Measurements from ENCODE around the gene NEUROD4. TPM values are rescaled to one million over a fixed set of nuclear protein-coding genes. Genes with fewer than 3 reads are reported as not detected.
"Not testable (repeated sequence)": the region's sequence is repeated elsewhere in the genome, so short reads cannot be mapped to it uniquely, and the experiment has no call there.

NEUROD4 gene
- total RNA-seq, 4 donors from 2014 or later = not detected

DNA sequence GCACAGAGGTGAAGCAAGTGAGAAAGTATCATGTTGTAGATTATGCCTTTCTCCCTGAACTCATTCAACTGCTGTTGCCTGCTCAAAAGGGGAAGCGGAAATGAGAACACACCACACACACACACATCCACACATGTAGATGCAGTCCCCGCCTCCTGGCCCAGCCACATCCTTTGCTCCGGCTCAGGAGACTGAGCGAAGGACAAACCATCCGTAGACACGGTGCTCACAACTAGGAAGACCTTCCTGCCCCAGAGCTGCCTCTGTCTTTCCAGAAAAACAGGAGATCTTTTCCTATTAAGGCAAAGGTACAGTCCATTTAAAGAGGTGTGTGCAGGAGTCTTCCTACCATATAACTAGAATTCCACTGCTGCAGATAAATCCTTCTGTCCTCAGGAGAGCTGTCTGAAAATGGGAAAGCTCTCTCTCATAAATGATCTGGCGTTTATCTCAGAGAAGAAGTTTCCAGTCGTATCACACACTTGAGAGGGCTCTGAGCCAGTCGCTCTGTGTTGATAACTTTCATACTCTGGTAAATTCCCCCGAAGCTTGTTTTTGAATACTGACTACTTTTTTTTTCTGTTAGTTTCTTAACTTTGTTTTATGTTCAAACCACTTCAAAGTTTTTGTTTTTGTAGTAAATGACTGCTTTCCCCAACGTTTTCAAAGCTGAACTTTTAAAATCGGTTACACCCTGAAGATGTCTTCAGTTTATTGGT lies 35.0 kb upstream of the NEUROD4 start, which contains the start of gene TESPA1:
Gene TESPA1, minus strand, starts transcription at position 105 of the 719 bp plus-strand sequence. CDS start 10,200 bp downstream, outside the sequence.
- Histone ChIP-seq H3K36me3 (no peaks in the 10 kb centered on the region), H3K4me1 (peaks cover 0 to 6% (median 4%) of the 10 kb centered on the region in 3 donors), H3K9me3 (no peaks in the 10 kb centered on the region), H3K4me3 (peak within 1 kb of the TSS in 2 of 4 donors; percentile 20 to 31), H3K27ac (peak within 1 kb of the TSS in 2 of 4 donors; percentile 43 to 52), H3K27me3 (no peaks in the 10 kb centered on the region)
- WGBS, 2 donors = 40 to 47% methylated on average over 11 to 12 of the region's 12 CpGs
- DNase-seq = peak; percentile 21
- intact Hi-C loops (cut with DNase I) = no loop called here
- TF ChIP-seq, protein P1, sequence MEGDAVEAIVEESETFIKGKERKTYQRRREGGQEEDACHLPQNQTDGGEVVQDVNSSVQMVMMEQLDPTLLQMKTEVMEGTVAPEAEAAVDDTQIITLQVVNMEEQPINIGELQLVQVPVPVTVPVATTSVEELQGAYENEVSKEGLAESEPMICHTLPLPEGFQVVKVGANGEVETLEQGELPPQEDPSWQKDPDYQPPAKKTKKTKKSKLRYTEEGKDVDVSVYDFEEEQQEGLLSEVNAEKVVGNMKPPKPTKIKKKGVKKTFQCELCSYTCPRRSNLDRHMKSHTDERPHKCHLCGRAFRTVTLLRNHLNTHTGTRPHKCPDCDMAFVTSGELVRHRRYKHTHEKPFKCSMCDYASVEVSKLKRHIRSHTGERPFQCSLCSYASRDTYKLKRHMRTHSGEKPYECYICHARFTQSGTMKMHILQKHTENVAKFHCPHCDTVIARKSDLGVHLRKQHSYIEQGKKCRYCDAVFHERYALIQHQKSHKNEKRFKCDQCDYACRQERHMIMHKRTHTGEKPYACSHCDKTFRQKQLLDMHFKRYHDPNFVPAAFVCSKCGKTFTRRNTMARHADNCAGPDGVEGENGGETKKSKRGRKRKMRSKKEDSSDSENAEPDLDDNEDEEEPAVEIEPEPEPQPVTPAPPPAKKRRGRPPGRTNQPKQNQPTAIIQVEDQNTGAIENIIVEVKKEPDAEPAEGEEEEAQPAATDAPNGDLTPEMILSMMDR (IDR thresholded peaks at IDR 0.05) = no peak
- TF ChIP-seq POLR2A (IDR thresholded peaks at IDR 0.05) = peak in 1 of 4 donors; percentile 51

DNA sequence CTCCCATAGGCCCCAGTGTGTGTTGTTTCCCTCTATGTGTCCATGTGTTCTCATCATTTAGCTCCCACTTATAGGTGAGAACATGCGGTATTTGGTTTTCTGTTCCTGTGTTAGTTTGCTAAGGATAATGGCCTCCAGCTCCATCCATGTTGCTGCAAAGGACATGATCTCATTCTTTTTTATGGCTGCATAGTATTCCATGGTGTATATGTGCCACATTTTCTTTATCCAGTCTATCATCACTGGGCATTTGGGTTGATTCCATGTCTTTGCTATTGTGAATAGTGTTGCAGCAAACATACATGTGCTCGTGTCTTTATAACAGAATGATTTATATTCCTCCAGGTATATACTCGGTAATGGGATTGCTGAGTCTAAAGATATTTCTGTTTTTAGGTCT lies 33.0 kb upstream of the NEUROD4 start:
- WGBS, 2 donors = 85 to 89% methylated on average over 3 of the region's 3 CpGs
- intact Hi-C loops (cut with DNase I); H3K4me1 ChIP-seq; H3K27ac ChIP-seq; H3K36me3 ChIP-seq; H3K9me3 ChIP-seq; DNase-seq; H3K27me3 ChIP-seq; H3K4me3 ChIP-seq: not testable (repeated sequence)

- no peak for DNase-seq
- no peaks in the 10 kb centered on the region for H3K36me3 ChIP-seq
- no peak for TF ChIP-seq POLR2A (IDR thresholded peaks at IDR 0.05)
- TF ChIP-seq, protein P1 (IDR thresholded peaks at IDR 0.05) = no peak
- intact Hi-C loops (cut with DNase I) = no loop called here
- no peak overlapping the region for H3K27ac ChIP-seq
- H3K9me3 ChIP-seq = no peaks in the 10 kb centered on the region
- H3K4me3 ChIP-seq = no peak overlapping the region
- peaks cover 0 to 6% (median 4%) of the 10 kb centered on the region in 3 donors for H3K4me1 ChIP-seq
- H3K27me3 ChIP-seq = no peaks in the 10 kb centered on the region
- 79 to 80% methylated on average over 4 of the region's 4 CpGs for WGBS, 2 donors
Measured at GRCh38 chr12:54987611-54988231, 32.1 kb upstream of the NEUROD4 start.

DNA sequence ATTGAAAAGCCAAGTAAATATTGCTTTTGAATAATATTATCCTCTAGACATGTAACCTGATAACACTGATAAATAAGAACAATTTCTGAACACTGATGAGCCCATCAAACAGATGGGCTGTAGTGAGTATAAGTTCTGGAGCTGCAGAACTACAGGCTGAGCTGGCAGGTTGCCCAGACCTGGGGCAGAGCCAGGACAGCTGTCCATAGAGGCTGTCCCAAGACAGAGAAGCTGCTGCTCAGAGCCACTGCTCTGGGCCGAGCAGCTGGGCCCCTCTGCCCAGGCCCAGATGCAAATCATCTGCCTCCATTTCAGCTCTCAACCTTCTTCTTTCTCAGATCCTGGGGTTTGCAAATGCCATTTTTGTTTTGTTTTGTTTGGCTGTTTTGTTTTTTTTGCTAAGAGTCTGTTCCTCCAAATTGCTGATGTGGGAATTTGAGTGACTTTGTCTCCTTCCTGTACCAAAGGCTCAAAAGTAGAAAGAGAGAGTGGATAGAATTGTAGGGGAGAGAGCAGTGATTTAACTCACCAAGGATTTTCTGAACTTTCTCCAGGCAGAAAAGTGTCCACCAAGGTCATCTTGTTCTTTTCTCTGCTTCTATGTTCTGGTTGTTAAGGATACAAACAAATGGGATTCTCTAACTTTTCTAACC lies 31.2 kb upstream of the NEUROD4 start:
- Histone ChIP-seq H3K4me3 (no peak overlapping the region), H3K27me3 (no peaks in the 10 kb centered on the region), H3K9me3 (no peaks in the 10 kb centered on the region), H3K27ac (no peak overlapping the region), H3K36me3 (no peaks in the 10 kb centered on the region), H3K4me1 (peaks cover 0 to 6% (median 4%) of the 10 kb centered on the region in 3 donors)
- intact Hi-C loops (cut with DNase I) = no loop called here
- TF ChIP-seq POLR2A (IDR thresholded peaks at IDR 0.05) = no peak
- TF ChIP-seq, protein P1 (IDR thresholded peaks at IDR 0.05) = no peak
- 38 to 60% methylated on average over 1 of the region's 1 CpG for WGBS, 2 donors
- DNase-seq = no peak

GRCh38 chr12:54989829-54990228 lies 29.9 kb upstream of the NEUROD4 start:
- WGBS, 2 donors = 60 to 76% methylated on average over 1 of the region's 1 CpG
- intact Hi-C loops (cut with DNase I) = loop anchor here (5.0 kb wide), 1 partner anchor 82 kb away; no protein-coding TSS in a partner anchor
- DNase-seq = no peak

More at GRCh38 chr12:54989829-54990228, 29.9 kb upstream of the NEUROD4 start:
- TF ChIP-seq, protein P1 (IDR thresholded peaks at IDR 0.05) = no peak
- no peak for TF ChIP-seq POLR2A (IDR thresholded peaks at IDR 0.05)
- Histone ChIP-seq H3K36me3 (no peaks in the 10 kb centered on the region), H3K9me3 (no peaks in the 10 kb centered on the region), H3K4me1 (peaks cover 0 to 6% (median 4%) of the 10 kb centered on the region in 3 donors), H3K4me3 (no peak overlapping the region), H3K27me3 (no peaks in the 10 kb centered on the region), H3K27ac (no peak overlapping the region)

All from esophagus squamous epithelium (tissue), 5 donors.